ENCODE results near the gene MED12. TPM values are rescaled to one million over a fixed set of nuclear protein-coding genes. Genes with fewer than 3 reads are reported as not detected.

MED12 gene
- total and polyA plus RNA-seq, 2 experiments from 2014 or later, result 7.1 to 40.6 TPM

DNA sequence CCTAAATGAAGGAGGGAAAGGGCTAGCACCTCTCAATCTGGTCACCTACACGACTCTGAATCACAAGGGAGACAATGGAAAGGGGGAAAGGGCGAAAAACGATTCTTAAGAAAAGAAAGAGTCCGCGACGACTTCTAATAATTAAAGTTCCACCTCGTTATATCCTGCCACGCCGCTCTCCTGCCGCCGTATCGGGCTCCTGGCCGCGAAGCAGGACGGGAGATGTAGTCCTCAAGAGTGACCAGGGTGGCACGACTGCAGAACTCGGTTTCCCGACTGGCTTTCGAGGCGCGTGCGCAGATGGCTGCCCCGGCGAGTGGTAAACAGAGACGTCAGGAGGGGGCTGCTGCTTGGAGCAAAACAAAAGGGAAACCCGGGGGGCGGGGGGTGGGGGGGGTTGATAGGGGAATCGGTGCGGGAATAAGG, 22.8 kb upstream of the MED12 start, which contains the start of gene FOXO4:
Gene FOXO4, plus strand, starts transcription at position 297 of the 426 bp plus-strand sequence. CDS start 678 bp downstream, outside the sequence.
- peak within 1 kb of the TSS; percentile 97 for H3K4me3 Mint-ChIP-seq
- Histone ChIP-seq H3F3A (replicated peaks; ENCODE audit: low read depth) (no peaks in the 10 kb centered on the region; the same call in 1 of the 2 replicates), H3K27ac (ENCODE audit: low read depth) (peak within 1 kb of the TSS; percentile 84; the same call in 1 of the 2 replicates), H3K27me3 (ENCODE audit: insufficient read depth) (peaks cover 4% of the 10 kb centered on the region; the same call in 1 of the 2 replicates), H3K36me3 (ENCODE audit: insufficient read depth) (no peaks in the 10 kb centered on the region), H3K4me3 (peak within 1 kb of the TSS; percentile 78), H3K4me1 (ENCODE audit: insufficient read depth) (peaks cover 19% of the 10 kb centered on the region), H3K4me2 (peak within 1 kb of the TSS; percentile 84), H3K79me2 (replicated peaks; ENCODE audit: insufficient read depth) (peaks cover 14% of the 10 kb centered on the region), H3K9me2 (ENCODE audit: insufficient read depth) (no peaks in the 10 kb centered on the region), H4K20me1 (replicated peaks; ENCODE audit: insufficient read depth) (no peaks in the 10 kb centered on the region), H2AFZ (peak within 1 kb of the TSS; percentile 85; the same call in 1 of the 2 replicates)
- peak within 1 kb of the TSS; percentile 89 for H3K27ac Mint-ChIP-seq
- TF ChIP-seq EZH2 (IDR thresholded peaks at IDR 0.05; ENCODE audit: low read depth, unreplicated experiment), result no peak
- TF ChIP-seq, protein P1, sequence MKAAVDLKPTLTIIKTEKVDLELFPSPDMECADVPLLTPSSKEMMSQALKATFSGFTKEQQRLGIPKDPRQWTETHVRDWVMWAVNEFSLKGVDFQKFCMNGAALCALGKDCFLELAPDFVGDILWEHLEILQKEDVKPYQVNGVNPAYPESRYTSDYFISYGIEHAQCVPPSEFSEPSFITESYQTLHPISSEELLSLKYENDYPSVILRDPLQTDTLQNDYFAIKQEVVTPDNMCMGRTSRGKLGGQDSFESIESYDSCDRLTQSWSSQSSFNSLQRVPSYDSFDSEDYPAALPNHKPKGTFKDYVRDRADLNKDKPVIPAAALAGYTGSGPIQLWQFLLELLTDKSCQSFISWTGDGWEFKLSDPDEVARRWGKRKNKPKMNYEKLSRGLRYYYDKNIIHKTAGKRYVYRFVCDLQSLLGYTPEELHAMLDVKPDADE (IDR thresholded peaks at IDR 0.05), result peak; percentile 77
- peaks cover 20% of the 10 kb centered on the region for H3K4me1 Mint-ChIP-seq
- no peaks in the 10 kb centered on the region for H3K36me3 Mint-ChIP-seq (ENCODE audit: low read depth)
- H3K9me3 Mint-ChIP-seq, result no peaks in the 10 kb centered on the region; the same call in 2 of the 3 replicates
- peak; percentile 68 for ATAC-seq
- H3K27me3 Mint-ChIP-seq (ENCODE audit: insufficient read depth, low read depth, poor library complexity), result peaks cover 2% of the 10 kb centered on the region
- DNase-seq (ENCODE audit: low spot score), result peak; percentile 93

DNA sequence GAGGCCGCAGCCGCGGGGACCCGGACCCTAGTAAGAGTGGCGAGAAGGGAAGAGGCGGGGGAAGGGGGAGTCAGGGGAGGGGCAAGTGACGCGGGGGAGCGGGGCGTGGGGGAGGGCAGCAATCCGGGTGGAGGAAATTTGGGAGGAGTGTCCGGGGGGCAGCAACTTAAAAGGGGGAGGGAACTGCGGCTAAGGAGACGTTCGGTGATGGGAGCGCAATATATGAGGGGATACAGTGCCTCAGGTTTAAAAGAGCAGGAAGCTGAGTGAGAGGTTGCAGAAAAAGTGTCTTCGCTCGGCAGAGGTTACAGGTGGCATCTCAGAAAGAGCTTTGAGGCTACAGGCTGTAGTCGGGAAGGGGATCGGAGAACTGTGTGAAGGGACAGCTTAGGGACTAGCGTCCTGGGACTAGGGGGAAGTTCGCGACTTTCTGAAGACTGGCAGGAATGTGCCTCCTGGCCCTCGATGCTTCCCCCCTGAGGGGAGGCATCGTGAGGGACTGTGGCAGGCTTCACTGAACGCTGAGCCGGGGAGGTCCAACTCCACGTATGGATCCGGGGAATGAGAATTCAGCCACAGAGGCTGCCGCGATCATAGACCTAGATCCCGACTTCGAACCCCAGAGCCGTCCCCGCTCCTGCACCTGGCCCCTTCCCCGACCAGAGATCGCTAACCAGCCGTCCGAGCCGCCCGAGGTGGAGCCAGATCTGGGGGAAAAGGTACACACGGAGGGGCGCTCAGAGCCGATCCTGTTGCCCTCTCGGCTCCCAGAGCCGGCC, 22.2 kb upstream of the MED12 start:
- Histone ChIP-seq H3K27me3 (ENCODE audit: insufficient read depth) (peaks cover 4% of the 10 kb centered on the region; the same call in 1 of the 2 replicates), H3K27ac (ENCODE audit: low read depth) (peak overlapping the region; percentile 84; the same call in 1 of the 2 replicates), H3F3A (replicated peaks; ENCODE audit: low read depth) (no peaks in the 10 kb centered on the region; the same call in 1 of the 2 replicates), H2AFZ (no peak overlapping the region), H3K36me3 (ENCODE audit: insufficient read depth) (no peaks in the 10 kb centered on the region), H3K4me2 (peak overlapping the region; percentile 84), H3K4me3 (peak overlapping the region; percentile 78), H3K79me2 (replicated peaks; ENCODE audit: insufficient read depth) (peaks cover 14% of the 10 kb centered on the region), H3K9me2 (ENCODE audit: insufficient read depth) (no peaks in the 10 kb centered on the region), H3K4me1 (ENCODE audit: insufficient read depth) (peaks cover 25% of the 10 kb centered on the region), H4K20me1 (replicated peaks; ENCODE audit: insufficient read depth) (no peaks in the 10 kb centered on the region)
- Mint-ChIP-seq H3K4me1 (peaks cover 26% of the 10 kb centered on the region), H3K27me3 (ENCODE audit: insufficient read depth, low read depth, poor library complexity) (peaks cover 4% of the 10 kb centered on the region), H3K9me3 (no peaks in the 10 kb centered on the region; the same call in 2 of the 3 replicates), H3K27ac (peak overlapping the region; percentile 84), H3K36me3 (ENCODE audit: low read depth) (peaks cover 3% of the 10 kb centered on the region; the same call in 1 of the 3 replicates), H3K4me3 (peak overlapping the region; percentile 97)
- DNase-seq (ENCODE audit: low spot score), result no peak
- ATAC-seq, result peak; percentile 22
- TF ChIP-seq ZNF331 (CRISPR knock-in tag; IDR thresholded peaks at IDR 0.05; ENCODE audit: low read depth) (no peak), ZNF114 (CRISPR knock-in tag; IDR thresholded peaks at IDR 0.05) (no peak), CREB1 (CRISPR knock-in tag; IDR thresholded peaks at IDR 0.05; ENCODE audit: low read depth) (no peak), POLR2AphosphoS5 (IDR thresholded peaks at IDR 0.05; ENCODE audit: low read depth) (no peak; the same call in 1 of the 2 replicates), STAT1 (IDR thresholded peaks at IDR 0.05; ENCODE audit: unreplicated experiment) (no peak), NANOG (IDR thresholded peaks at IDR 0.05; ENCODE audit: borderline replicate concordance) (no peak), JUNB (IDR thresholded peaks at IDR 0.05; ENCODE audit: unreplicated experiment) (no peak), EZH2 (IDR thresholded peaks at IDR 0.05; ENCODE audit: low read depth, unreplicated experiment) (no peak)
- TF ChIP-seq, protein P2, sequence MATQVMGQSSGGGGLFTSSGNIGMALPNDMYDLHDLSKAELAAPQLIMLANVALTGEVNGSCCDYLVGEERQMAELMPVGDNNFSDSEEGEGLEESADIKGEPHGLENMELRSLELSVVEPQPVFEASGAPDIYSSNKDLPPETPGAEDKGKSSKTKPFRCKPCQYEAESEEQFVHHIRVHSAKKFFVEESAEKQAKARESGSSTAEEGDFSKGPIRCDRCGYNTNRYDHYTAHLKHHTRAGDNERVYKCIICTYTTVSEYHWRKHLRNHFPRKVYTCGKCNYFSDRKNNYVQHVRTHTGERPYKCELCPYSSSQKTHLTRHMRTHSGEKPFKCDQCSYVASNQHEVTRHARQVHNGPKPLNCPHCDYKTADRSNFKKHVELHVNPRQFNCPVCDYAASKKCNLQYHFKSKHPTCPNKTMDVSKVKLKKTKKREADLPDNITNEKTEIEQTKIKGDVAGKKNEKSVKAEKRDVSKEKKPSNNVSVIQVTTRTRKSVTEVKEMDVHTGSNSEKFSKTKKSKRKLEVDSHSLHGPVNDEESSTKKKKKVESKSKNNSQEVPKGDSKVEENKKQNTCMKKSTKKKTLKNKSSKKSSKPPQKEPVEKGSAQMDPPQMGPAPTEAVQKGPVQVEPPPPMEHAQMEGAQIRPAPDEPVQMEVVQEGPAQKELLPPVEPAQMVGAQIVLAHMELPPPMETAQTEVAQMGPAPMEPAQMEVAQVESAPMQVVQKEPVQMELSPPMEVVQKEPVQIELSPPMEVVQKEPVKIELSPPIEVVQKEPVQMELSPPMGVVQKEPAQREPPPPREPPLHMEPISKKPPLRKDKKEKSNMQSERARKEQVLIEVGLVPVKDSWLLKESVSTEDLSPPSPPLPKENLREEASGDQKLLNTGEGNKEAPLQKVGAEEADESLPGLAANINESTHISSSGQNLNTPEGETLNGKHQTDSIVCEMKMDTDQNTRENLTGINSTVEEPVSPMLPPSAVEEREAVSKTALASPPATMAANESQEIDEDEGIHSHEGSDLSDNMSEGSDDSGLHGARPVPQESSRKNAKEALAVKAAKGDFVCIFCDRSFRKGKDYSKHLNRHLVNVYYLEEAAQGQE (IDR thresholded peaks at IDR 0.05; ENCODE audit: unreplicated experiment), result no peak

Data from GM23338 (cell line).